ENCODE measurements around the gene ANO3.

DNA sequence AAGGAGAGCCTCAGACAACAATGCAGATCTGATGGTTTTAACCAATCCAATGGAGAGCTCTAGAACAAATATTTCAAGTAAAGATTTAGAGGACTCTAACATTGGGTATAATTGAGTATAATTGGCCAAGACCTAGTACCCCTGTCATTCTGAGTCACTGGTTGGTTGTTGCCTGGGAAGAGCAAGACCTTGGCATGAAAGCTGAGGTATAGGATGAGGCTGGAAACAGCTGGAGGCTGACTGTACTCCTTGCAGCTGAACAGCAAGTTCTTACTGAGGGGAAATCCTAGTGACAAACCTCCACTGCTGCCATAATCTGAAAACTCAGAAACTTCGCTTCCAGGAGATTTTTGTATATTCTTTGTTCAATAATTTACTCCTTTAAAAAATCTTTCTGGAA, 294.4 kb downstream of the ANO3 start:
- TF ChIP-seq CTCF (conservative IDR thresholded peaks at IDR 0.05) (no peak), EZH2 (IDR thresholded peaks at IDR 0.05; ENCODE audit: low read depth) (no peak)

Measured in PC-9 (cell line).